Measurements from ENCODE around the gene SERPINB11.
A peak's percentile ranks its signal among the peaks of the same experiment; 100 is the strongest.

GRCh38 chr18:63741769-63742168 lies 39.0 kb downstream of the SERPINB11 start:
- TF ChIP-seq REST (IDR thresholded peaks at IDR 0.05; ENCODE audit: borderline replicate concordance) (no peak), RAD21 (conservative IDR thresholded peaks at IDR 0.05) (no peak), CTCF (IDR thresholded peaks at IDR 0.05; ENCODE audit: poor library complexity, severe bottlenecking) (peak; percentile 46), POLR2AphosphoS5 (IDR thresholded peaks at IDR 0.05) (no peak), EZH2 (IDR thresholded peaks at IDR 0.05; ENCODE audit: borderline replicate concordance, insufficient read depth, low read length, poor library complexity, severe bottlenecking) (no peak), EP300 (conservative IDR thresholded peaks at IDR 0.05; ENCODE audit: poor library complexity, severe bottlenecking) (no peak), SMC3 (conservative IDR thresholded peaks at IDR 0.05; ENCODE audit: poor library complexity) (no peak)
